Fibroblast of the conjunctiva (primary cell): Measurements from ENCODE around the gene CSGALNACT2.

Experiments used
- DNase-seq: peaks from one replicate; pipeline ENCODE4 v3.0.0-alpha.2; 2010; ENCODE audit warnings: low read depth

The CSGALNACT2 gene

DNA sequence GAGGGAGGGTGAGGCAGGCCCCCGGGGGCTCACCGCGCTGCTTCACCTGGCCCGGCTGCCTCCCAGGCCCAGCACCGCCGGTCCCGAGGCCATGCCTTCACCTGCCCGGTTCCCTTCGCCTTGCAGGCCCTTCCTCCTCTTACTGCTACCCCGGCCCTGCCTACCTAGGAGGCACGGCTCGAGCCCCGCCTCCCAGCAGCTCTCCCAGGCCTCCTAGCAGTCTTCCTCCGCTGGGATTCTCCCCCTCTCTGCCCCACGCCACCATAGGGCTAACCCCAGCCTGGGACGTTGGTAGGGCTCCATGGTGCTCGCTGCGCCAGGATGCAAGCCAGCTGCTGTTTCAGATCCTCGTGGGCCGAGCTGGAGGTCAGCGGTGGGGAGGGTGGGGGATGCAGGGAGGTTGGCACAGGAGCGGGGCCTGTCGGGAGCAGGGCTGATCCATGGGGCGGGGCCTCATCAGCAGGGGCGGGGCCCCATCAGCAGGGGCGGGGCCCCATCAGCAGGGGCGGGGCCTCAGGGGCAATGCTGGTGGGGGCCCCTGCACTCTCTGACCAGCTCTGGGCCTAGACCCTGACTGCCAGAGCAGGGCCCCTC lies 65.3 kb downstream of the CSGALNACT2 start:
- DNase-seq = no peak

- no peak for DNase-seq
These were observed 66.0 kb downstream of the CSGALNACT2 start for GRCh38 chr10:43204042-43204942.

GRCh38 chr10:43204943-43205671 lies 66.9 kb downstream of the CSGALNACT2 start:
- peak; percentile 29 for DNase-seq

DNA sequence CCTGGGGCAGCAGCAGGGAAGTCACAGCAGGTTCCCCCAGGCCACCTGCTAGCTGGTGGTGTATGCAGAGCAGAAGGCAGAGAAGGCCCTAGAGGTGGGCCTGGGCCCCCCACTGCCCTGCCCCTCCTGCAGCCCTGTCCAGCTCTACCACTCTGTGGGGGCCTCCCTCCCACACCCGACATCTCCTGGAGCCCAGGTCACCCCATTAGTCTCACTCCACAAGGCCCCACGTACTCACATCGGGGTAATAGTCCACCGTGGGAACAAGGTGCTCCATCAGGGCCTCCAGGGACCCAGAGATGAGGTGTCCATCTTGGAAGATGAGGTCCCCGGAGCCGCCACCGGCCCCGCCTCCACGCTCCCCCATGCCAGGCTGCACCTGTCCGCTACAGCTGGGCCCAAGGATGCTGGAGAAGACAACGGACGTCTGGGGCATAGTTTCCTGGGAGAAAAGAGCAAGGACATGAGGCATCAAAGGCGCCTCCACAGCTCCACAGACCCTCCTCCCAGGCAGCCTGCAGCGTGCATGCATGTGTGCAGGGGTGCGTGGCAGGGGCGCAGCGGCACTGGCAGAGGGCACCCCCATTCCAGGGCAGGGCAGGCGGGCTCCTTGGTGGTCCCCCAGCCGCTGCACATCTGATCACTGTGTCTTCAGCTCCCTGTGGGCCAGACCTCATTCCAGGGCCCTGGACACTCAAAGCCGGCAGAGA lies 67.6 kb downstream of the CSGALNACT2 start:
- DNase-seq = no peak

- no peak for DNase-seq
These were observed 68.4 kb downstream of the CSGALNACT2 start for GRCh38 chr10:43206391-43207235.

GRCh38 chr10:43208147-43209073 lies 70.2 kb downstream of the CSGALNACT2 start:
- DNase-seq = no peak

DNA sequence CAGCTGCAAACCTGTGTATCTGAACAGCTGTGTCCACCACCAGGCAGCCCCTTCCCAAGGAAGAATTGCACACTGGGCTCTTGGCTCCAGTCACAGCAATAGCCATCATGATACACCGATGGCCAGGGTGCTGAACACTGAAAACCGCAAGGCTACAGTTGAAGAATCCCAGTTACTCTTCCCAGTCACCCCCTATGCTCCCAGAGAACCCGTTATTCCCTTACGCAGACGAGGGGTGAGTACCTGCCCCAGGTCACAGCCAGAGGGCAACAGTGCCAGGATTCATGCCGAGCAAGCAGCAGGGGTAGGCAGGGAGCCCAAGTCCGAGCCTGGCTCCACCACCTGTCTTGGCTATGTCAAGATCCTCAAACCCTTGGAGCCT lies 70.8 kb downstream of the CSGALNACT2 start:
- DNase-seq = no peak

GRCh38 chr10:43209651-43210141 lies 71.5 kb downstream of the CSGALNACT2 start:
- no peak for DNase-seq

GRCh38 chr10:43210556-43210955 lies 72.3 kb downstream of the CSGALNACT2 start:
- DNase-seq = no peak

GRCh38 chr10:43211030-43211429 lies 72.8 kb downstream of the CSGALNACT2 start:
- no peak for DNase-seq

GRCh38 chr10:43211431-43212042 lies 73.3 kb downstream of the CSGALNACT2 start:
- DNase-seq = no peak

DNA sequence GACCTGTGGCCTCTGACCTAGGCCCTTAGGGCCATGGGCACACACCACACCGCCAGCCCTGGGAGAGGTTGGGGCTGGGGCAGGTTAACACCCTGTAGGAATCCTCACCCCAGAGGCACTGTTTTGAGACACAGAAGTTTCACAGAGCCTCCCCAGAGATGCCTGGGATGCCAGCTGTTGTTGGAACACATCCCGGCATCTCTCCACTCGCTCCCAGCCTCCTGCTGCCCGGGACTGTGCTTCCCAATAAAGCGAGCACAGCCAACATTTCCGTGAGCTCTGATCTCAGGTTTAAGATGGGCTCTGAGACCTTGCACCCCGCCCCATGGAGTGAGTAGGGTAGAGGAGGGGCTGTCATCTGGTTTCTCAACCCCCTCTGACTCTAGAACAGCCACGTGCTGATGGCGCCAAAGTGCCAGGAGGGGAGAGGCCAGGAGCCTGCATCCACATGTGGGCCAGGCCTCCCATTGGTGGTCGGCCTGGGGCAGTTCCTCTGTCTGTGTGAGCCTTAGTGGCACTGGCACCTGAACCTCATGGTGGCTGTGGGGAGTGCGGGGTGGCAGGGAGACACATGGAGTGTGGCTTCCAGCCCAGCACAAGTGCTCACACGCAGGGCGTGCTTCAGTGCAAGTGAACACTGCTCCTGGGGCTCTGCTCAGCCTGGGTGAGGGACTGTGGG lies 73.9 kb downstream of the CSGALNACT2 start:
- DNase-seq = no peak

DNA sequence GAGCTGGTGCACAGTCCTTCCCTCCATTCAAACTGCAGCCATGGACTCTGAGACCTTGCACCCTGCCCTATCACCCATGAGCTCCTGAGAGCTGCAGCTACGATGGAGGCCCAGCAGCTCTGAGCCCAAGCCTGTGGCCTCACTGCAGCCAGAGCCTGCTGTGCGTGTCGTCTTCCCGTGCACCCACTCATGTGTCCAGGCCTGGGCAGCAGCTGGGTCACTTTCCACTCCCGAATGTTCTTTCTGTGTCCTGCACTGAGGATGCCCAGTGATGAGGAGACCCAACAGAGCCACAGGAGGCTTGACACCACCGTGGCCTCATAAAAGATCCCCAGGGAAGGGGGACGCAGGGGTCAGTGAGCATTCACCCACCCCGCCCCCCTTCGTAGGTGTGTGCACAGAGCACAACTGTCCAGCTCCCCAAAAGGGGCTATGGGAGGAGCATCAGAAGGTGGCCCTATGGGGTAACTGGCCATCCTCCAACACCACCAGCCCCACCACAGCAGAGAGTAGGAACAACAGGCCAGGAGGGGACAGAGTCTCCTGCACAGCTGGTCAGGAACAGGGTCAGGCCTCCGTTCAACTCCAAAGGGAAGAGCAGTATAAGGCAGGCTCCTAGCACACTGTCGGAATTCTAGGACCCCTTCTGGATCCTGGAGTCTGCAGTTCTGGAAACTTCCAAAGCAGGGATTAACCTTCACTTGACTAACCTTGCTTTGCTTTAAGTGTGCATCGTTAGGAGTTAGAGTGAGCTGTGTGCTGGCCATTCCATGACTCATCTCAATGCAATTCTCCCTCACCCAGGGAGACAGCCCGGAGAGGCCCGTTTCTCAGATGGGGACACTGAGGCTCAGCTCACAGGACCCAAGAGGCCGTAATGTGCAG lies 76.1 kb downstream of the CSGALNACT2 start:
- no peak for DNase-seq

DNA sequence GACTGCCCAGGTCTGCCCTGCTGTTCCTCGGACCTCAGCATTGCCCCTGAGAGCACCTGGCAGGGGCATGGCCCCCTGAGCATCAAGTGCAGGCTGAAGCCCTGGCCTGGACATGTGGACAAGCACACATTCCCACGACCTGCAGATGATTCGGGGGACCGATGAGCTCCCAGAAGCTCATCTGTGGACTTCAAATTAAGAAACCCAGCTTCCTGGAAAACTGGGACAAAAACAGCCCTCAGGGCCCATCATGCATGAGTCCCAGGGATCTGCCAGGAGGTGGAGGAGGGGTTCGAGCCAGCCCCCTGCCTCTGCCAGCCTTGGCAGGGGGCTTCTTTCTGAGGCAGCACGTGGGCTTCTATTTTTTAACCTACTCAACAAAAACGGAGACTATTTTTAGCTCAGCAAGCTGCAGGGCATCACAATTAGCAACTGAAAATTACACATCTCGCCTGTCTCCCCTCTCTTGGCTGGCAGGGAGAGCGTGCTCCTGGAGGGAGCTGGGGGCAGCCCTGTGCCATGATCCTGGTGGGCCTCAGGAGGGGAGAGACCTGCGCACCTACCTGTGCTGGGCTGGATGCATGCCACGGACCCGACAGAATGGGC lies 76.8 kb downstream of the CSGALNACT2 start:
- no peak for DNase-seq

DNA sequence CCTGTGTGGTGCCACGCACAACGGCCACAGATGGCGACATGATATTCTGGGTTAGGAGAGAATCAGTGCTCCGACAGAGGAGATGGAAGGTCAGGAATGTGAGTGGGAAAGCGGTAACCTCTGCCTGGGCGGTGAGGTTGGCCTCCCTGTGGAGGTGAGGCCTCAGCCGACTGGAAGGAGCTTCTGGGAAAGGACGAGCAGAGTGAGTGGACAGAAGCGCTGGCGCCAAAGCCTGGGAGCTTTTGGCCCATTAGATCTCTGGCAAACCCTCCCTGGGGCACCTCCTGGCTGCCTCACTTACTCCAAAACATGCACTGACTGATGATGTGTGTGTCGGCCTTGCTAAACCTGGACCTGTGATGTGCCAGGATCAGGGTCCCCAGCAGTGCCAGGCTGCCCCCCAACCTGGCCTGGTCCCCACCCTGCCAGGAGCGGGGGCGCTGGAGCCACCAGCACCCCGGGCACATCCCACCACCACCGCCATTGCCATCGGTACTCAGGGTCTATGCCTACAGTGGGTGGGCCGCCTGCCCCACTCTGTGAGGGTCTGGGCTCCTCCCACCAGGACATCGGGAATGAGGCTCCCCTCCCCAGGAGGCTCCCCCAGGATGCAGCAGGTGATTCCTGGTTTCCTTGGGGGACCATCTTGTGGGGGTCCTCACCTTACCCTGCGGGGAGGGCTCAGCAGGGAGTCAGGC lies 77.7 kb downstream of the CSGALNACT2 start:
- DNase-seq = no peak

DNA sequence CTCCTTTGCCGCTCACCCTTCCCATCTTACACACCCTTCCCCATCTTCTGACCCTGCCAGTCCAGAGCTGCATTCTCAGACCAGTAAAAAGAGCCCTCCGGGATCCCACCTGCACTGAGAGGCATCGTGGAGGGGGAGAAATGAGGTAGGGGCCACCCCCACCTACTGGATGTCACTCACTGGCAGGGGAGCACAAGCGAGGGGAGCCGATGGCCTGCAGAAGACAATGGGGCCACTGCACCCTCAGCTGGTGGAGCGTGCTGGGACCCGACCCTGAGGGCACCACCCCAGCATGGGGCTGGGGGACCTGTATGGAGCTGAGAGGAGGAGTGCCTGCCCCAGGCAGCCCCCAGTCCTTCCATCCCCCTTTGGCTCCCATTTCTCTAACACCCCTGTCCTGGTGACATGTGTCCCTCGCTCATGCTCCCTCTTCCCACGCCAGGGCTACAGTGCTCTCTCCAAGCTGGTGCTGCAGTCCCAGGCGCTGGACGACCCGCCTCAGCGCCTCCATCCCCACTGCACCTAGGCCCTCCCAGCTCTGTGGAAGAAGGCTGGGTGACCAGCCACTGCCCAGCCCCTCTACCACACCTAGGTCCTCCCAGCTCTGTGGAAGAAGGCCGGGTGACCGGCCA lies 78.8 kb downstream of the CSGALNACT2 start:
- DNase-seq = no peak
